ENCODE data around the gene RNF44. TPM values are rescaled to one million over a fixed set of nuclear protein-coding genes. Genes with fewer than 3 reads are reported as not detected.

Gene RNF44
- total RNA-seq, 1 experiment from 2014 or later = 172 TPM

- no peak overlapping the region; the same call in 1 of the 2 replicates for H3K14ac ChIP-seq (ENCODE audit: insufficient read depth, low read length)
- no peak overlapping the region for H3K4me3 Mint-ChIP-seq
- H3K36me3 Mint-ChIP-seq (ENCODE audit: insufficient read depth in 1 of 3, low read depth in 3 of 3) = peaks cover 0 to 8% (median 4%) of the 10 kb centered on the region in 3 experiments; a peak in 4 of 7 replicates
- no peak overlapping the region for H3K9ac ChIP-seq (ENCODE audit: extremely low read depth, insufficient read length, low read length)
- H3K27ac Mint-ChIP-seq = no peak overlapping the region; a peak in 1 of 7 replicates
- H4K20me1 ChIP-seq (ENCODE audit: control insufficient read depth, insufficient read depth, insufficient read length) = no peaks in the 10 kb centered on the region
- peaks cover 22% of the 10 kb centered on the region for H3K27me3 Mint-ChIP-seq (ENCODE audit: low read depth)
- no peaks in the 10 kb centered on the region for H3K9me3 ChIP-seq (ENCODE audit: control insufficient read depth, low read depth, low read length)
- H3T11ph ChIP-seq (ENCODE audit: low read length) = no peak overlapping the region
- H2BK5ac ChIP-seq (ENCODE audit: insufficient read length, low read length) = no peak overlapping the region
- no peak overlapping the region for H2BK12ac ChIP-seq (ENCODE audit: insufficient read length, low read depth, low read length)
- peaks cover 4 to 9% of the 10 kb centered on the region in 2 experiments for H3K4me1 Mint-ChIP-seq
- H3K27me3 ChIP-seq (ENCODE audit: insufficient read depth, low read length) = peaks cover 2% of the 10 kb centered on the region; the same call in 1 of the 2 replicates
- H2BK120ac ChIP-seq (ENCODE audit: low read depth, low read length, poor library complexity, severe bottlenecking) = no peak overlapping the region
- H2AK5ac ChIP-seq (ENCODE audit: insufficient read length, low read length) = no peak overlapping the region
- H2BK20ac ChIP-seq (ENCODE audit: low read depth, low read length, poor library complexity, severe bottlenecking) = no peak overlapping the region
- H3K4me2 ChIP-seq (ENCODE audit: insufficient read depth, insufficient read length, low read length) = no peak overlapping the region
- H3K23me2 ChIP-seq (ENCODE audit: insufficient read length, low read depth, low read length, poor library complexity, severe bottlenecking) = no peaks in the 10 kb centered on the region
- H4K8ac ChIP-seq (replicated peaks; ENCODE audit: insufficient read length, low read depth, low read length) = no peak overlapping the region
- no peaks in the 10 kb centered on the region for H3K4me1 ChIP-seq (ENCODE audit: insufficient read depth, low read length)
- no peaks in the 10 kb centered on the region for H3K79me1 ChIP-seq (ENCODE audit: insufficient read depth, low read depth, low read length, poor library complexity, severe bottlenecking)
- no peak overlapping the region for H4K5ac ChIP-seq (ENCODE audit: insufficient read length, low read depth, low read length)
- H3K23ac ChIP-seq (ENCODE audit: insufficient read length, low read depth, low read length) = no peak overlapping the region
- H3K9me3 Mint-ChIP-seq = peaks cover 13 to 18% of the 10 kb centered on the region in 2 experiments
- H3K56ac ChIP-seq (ENCODE audit: insufficient read length, low read depth, low read length) = no peak overlapping the region
- H2AFZ ChIP-seq (ENCODE audit: low read length) = no peak overlapping the region
- no peak for DNase-seq
- no peak overlapping the region for H2BK15ac ChIP-seq (ENCODE audit: low read depth, low read length)
- WGBS (ENCODE audit: extremely low coverage, insufficient read length, low lambda C conversion rate) = no CpG with 5 or more reads among the region's 12 CpGs
- no peak overlapping the region for H4K91ac ChIP-seq (ENCODE audit: insufficient read length, low read depth, low read length)
- no peak overlapping the region for H3K18ac ChIP-seq (ENCODE audit: insufficient read length, low read depth, low read length)
- H3K79me2 ChIP-seq (ENCODE audit: insufficient read depth, low read length) = no peaks in the 10 kb centered on the region
- no peak for TF ChIP-seq CTCF (conservative IDR thresholded peaks at IDR 0.05)
- H3K4ac ChIP-seq (ENCODE audit: low read depth, low read length) = no peak overlapping the region
- no peak overlapping the region for H3K27ac ChIP-seq (ENCODE audit: insufficient read length, low read depth, low read length)
Measured at GRCh38 chr5:176581361-176581760, 44.2 kb upstream of the RNF44 start.

Data from H9 (cell line).